ENCODE results near the gene SCAMP2. TPM values are rescaled to one million over a fixed set of nuclear protein-coding genes. Genes with fewer than 3 reads are reported as not detected.
A peak's percentile ranks its signal among the peaks of the same experiment; 100 is the strongest.
"Not testable (repeated sequence)": the region's sequence is repeated elsewhere in the genome, so short reads cannot be mapped to it uniquely, and the experiment has no call there.

The SCAMP2 gene
- total RNA-seq, 1 donor = 31.3 TPM

DNA sequence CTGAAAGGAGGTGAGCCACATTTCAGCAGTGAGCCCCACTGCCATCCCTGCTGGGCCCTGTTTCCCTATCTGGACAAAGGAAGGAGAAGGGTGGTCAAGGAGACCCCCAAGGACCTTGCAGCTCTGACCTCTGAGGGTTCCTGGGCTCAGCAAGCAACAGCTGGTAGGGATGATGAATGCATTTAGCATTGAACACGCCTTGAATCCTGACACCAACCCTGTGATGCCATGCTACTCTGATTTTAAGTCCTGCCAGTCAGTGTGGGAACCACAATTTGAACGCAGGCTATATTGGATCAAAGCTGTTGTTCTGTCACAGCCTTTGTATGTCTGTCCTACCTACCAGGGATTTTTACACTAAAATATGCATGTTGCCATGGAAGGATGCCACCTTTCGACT, 23.2 kb upstream of the SCAMP2 start:
- H3K27me3 ChIP-seq (ENCODE audit: insufficient read depth, low read length) = no peaks in the 10 kb centered on the region
- H3K4me1 ChIP-seq (ENCODE audit: insufficient read depth, low read length) = peaks cover 21% of the 10 kb centered on the region
- no peaks in the 10 kb centered on the region for H3K9me3 ChIP-seq (ENCODE audit: low read depth, low read length)
- no peak overlapping the region for H3K4me3 ChIP-seq (ENCODE audit: low read length)

DNA sequence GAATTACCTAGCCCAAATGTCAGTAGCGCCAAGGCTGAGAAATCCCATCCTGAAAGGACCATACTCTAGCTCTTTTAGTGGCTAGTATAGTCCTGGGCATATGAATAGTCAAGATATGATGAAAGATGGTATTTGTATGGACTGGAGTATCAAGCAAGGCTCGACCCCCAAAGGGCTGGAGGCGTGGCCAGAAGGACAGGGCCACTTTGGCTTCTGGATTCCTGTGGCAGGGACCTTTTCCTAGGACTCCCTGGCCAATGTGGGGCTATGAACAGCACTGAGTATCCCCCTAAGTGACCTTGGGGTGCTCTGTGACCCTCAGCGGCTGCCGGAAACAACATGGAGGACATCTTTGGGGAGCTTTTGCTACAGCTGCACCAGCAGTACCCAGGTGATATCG, 22.7 kb upstream of the SCAMP2 start:
- no peaks in the 10 kb centered on the region for H3K27me3 ChIP-seq (ENCODE audit: insufficient read depth, low read length)

DNA sequence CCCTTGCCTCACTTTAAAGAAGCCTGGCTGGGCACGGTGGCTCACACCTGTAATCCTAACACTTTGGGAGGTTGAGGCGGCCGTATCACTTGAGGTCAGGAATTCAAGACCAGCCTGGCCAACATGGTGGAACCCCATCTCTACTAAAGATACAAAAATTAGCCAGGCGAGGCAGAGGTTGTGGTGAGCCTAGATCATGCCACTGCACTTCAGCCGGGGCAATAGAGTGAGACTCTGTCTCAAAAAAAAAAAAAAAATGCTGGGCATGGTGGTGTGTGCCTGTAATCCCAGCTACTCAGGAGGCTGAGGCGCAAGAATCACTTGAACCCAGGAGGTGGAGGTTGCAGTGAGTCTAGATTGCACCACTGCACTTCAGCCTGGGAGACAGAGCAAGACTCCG, 21.2 kb upstream of the SCAMP2 start:
- not testable (repeated sequence) for H3K4me3 ChIP-seq (ENCODE audit: low read length); H3K27me3 ChIP-seq (ENCODE audit: insufficient read depth, low read length); H3K9me3 ChIP-seq (ENCODE audit: low read depth, low read length)
- peaks cover 33% of the 10 kb centered on the region for H3K4me1 ChIP-seq (ENCODE audit: insufficient read depth, low read length)

More for the DNA sequence above, 22.7 kb upstream of the SCAMP2 start:
- H3K4me1 ChIP-seq (ENCODE audit: insufficient read depth, low read length) = peaks cover 21% of the 10 kb centered on the region
- no peak overlapping the region for H3K4me3 ChIP-seq (ENCODE audit: low read length)
- no peaks in the 10 kb centered on the region for H3K9me3 ChIP-seq (ENCODE audit: low read depth, low read length)

DNA sequence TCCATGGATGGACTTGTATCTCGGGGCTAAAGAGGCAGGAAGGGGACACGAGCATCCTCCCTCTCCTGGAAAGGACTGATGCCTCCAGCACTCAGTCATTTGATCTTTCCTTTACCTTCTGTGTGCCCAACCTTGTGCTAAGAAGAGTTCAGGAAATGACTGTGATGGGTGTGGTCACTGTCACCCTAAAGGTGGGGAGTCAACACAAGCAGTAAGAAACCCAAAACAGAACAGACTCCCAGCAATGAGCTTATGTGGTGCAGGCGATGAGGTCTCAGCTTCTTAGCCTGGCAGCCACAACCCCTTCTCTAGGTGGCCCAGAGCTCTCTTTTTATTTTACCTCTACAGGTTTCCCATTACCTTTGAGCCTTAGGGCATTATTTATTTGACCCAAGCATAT, 20.5 kb upstream of the SCAMP2 start:
- no peaks in the 10 kb centered on the region for H3K27me3 ChIP-seq (ENCODE audit: insufficient read depth, low read length)
- no peak overlapping the region for H3K4me3 ChIP-seq (ENCODE audit: low read length)
- peaks cover 41% of the 10 kb centered on the region for H3K4me1 ChIP-seq (ENCODE audit: insufficient read depth, low read length)
- H3K9me3 ChIP-seq (ENCODE audit: low read depth, low read length) = no peaks in the 10 kb centered on the region

DNA sequence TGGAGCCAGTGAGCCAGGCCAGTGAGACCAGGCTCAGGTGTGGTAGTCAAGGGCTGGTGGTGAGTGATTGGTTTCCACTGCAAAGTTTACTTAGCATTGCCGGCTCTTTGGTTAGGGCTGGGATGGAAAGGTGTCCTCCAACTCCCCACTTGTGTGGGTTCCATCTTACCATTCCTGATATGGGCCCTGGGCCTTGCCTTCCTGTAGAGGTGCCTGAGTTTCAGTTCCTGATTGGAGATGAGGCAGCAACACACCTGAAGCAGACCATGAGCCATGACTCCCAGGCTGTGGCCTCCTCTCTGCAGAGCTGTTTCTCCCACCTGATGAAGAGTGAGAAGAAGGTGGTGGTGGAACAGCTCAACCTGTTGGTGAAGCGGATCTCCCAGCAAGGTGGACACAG, 19.8 kb upstream of the SCAMP2 start:
- H3K4me1 ChIP-seq (ENCODE audit: insufficient read depth, low read length) = peaks cover 41% of the 10 kb centered on the region
- H3K27me3 ChIP-seq (ENCODE audit: insufficient read depth, low read length) = no peaks in the 10 kb centered on the region
- no peak overlapping the region for H3K4me3 ChIP-seq (ENCODE audit: low read length)
- H3K9me3 ChIP-seq (ENCODE audit: low read depth, low read length) = no peaks in the 10 kb centered on the region

DNA sequence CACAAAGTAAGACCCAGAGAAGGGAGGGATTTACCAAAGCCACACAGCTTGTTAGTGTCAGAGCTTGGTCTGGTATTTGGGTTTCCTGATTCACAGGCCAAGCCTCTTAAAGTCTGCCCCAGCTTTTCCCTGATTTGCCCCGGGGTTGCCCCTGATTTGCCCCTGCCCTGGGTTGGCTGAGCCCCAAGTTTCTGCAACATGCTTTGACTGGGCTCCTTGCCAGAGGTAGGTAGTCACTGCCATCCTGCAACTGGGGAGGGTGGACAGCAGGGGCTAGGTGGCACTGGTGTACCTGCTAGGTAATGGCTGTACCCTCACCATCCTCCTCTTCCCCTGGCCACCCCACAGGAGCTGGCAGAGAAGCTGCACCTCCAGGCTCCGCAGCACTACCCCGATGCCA, 19.1 kb upstream of the SCAMP2 start:
- H3K4me1 ChIP-seq (ENCODE audit: insufficient read depth, low read length) = peaks cover 41% of the 10 kb centered on the region

DNA sequence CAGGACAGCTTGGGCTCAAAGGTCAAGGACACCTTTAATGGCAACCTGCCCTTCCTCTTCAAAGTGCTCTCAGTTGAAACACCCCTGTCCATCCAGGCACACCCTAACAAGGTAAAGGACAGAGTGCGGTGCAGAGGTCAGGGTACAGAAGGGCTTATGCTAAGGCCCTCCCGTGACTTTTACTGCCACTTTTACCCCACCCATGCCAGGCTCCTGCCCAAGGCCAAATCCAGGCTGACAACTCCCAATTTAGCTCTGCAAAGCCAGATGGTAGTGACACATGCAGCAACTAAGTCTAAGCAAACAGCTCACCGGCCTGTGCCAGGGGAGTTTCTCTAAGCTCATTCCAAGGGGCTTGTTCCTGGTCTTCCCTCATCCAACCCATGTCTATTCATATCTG, 18.3 kb upstream of the SCAMP2 start:
- no peaks in the 10 kb centered on the region for H3K27me3 ChIP-seq (ENCODE audit: insufficient read depth, low read length)
- no peaks in the 10 kb centered on the region for H3K9me3 ChIP-seq (ENCODE audit: low read depth, low read length)
- H3K4me1 ChIP-seq (ENCODE audit: insufficient read depth, low read length) = peaks cover 43% of the 10 kb centered on the region
- H3K4me3 ChIP-seq (ENCODE audit: low read length) = no peak overlapping the region

More for the DNA sequence above, 19.1 kb upstream of the SCAMP2 start:
- Histone ChIP-seq H3K4me3 (ENCODE audit: low read length) (no peak overlapping the region), H3K27me3 (ENCODE audit: insufficient read depth, low read length) (no peaks in the 10 kb centered on the region), H3K9me3 (ENCODE audit: low read depth, low read length) (no peaks in the 10 kb centered on the region)

DNA sequence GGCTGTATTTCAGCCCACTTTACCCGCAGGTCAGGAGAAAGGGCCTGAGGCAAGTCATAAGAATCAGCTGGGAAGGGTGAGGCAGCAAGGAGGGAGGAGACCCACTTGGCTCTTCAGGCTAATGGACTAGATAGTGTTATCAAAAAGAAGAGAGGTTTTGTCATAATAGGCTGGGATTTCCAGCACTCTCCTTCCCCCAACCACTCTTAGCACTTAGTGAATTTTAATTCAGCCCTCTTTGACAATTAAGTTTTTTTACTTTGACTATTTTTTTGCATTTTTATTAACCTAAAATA, 17.4 kb upstream of the SCAMP2 start:
- H3K27me3 ChIP-seq (ENCODE audit: insufficient read depth, low read length) = no peaks in the 10 kb centered on the region
- peak overlapping the region; percentile 61 for H3K4me3 ChIP-seq (ENCODE audit: low read length)
- no peaks in the 10 kb centered on the region for H3K9me3 ChIP-seq (ENCODE audit: low read depth, low read length)
- peaks cover 52% of the 10 kb centered on the region for H3K4me1 ChIP-seq (ENCODE audit: insufficient read depth, low read length)

DNA sequence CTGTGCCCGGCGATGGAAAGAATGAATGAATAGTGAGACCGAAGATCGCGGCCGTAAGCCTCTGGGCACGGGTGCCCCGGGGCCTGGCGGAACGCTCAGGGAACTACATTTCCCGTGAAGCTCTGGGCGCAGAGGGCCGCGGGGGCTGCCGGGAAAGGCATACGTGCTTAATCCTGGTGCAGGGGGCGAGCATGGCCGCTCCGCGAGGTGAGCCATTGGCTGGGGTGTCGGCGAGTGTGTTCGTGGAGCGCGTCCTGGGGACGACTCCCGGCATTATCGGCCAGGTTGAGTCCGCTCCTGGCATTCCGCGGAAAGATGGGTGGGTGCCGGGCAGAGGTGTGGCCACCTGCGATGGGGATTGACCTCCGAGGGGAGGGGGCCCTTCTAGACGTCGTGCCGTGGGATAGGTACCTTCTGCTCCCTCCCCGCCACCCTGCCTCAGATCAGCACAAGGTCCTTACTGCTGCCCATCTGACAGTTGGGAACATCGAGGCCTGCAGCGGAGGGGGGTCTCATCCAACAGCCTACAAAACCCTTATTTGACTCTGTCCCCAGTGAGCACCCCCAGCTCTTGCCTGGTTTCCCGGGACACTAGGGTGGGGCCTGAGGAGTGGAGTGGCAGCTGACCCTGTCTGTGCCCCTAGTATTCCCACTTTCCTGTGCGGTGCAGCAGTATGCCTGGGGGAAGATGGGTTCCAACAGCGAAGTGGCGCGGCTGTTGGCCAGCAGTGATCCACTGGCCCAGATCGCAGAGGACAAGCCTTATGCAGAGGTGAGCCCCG, 16.9 kb upstream of the SCAMP2 start, which contains the start of gene MPI:
MPI (plus strand) TSS at position 160 of the 782 bp plus-strand sequence; CDS start at position 192, 32 bp downstream.
- peak within 1 kb of the TSS; percentile 61 for H3K4me3 ChIP-seq (ENCODE audit: low read length)
- peaks cover 57% of the 10 kb centered on the region for H3K4me1 ChIP-seq (ENCODE audit: insufficient read depth, low read length)
- no peaks in the 10 kb centered on the region for H3K27me3 ChIP-seq (ENCODE audit: insufficient read depth, low read length)
- no peaks in the 10 kb centered on the region for H3K9me3 ChIP-seq (ENCODE audit: low read depth, low read length)

DNA sequence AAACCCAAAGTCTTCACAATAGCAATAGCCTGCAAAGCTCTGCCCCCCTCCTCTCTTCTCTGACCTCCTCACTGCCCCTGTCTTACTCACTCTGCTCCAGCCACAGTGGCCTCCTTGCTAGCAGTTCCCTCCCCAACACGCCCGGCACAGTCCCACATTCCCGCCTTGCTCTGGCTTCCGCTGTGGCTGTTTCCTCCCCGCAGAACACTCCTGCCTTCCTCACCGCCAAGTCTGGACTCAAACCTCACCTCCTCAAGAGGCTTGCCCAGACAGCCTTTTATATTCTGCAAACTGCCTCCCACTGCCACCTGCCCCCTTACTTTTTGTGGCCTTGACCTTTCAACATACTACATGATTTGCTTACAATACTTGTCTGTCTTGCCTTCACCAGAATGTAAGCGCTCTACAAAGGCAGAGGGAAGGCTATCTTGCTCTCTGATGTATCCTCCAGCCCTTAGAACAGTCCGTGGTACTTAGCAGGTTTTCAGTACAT, 16.3 kb upstream of the SCAMP2 start:
- Histone ChIP-seq H3K4me3 (ENCODE audit: low read length) (peak overlapping the region; percentile 61), H3K4me1 (ENCODE audit: insufficient read depth, low read length) (peaks cover 62% of the 10 kb centered on the region), H3K27me3 (ENCODE audit: insufficient read depth, low read length) (no peaks in the 10 kb centered on the region), H3K9me3 (ENCODE audit: low read depth, low read length) (no peaks in the 10 kb centered on the region)

DNA sequence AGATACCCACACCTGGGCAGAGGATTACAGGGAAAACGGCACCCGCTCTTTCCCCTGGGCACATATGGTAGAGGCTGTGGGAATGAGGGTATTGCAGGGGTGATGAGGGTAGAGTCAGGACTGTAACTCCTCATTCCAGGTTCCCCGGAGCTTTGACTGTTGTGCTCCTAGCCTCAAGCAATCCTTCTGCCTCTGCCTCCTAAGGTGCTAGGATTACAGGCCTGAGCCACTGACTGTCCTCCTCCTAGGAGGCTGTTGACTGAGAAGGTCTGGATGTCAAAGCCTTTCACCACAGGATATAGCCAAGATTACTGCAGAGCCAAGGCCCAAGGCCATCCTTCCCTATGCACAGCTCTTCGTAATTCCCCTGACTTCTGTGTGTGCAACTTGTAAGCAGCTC, 15.6 kb upstream of the SCAMP2 start:
- H3K4me3 ChIP-seq (ENCODE audit: low read length) = no peak overlapping the region
- peaks cover 62% of the 10 kb centered on the region for H3K4me1 ChIP-seq (ENCODE audit: insufficient read depth, low read length)
- no peaks in the 10 kb centered on the region for H3K27me3 ChIP-seq (ENCODE audit: insufficient read depth, low read length)
- H3K9me3 ChIP-seq (ENCODE audit: low read depth, low read length) = no peaks in the 10 kb centered on the region

DNA sequence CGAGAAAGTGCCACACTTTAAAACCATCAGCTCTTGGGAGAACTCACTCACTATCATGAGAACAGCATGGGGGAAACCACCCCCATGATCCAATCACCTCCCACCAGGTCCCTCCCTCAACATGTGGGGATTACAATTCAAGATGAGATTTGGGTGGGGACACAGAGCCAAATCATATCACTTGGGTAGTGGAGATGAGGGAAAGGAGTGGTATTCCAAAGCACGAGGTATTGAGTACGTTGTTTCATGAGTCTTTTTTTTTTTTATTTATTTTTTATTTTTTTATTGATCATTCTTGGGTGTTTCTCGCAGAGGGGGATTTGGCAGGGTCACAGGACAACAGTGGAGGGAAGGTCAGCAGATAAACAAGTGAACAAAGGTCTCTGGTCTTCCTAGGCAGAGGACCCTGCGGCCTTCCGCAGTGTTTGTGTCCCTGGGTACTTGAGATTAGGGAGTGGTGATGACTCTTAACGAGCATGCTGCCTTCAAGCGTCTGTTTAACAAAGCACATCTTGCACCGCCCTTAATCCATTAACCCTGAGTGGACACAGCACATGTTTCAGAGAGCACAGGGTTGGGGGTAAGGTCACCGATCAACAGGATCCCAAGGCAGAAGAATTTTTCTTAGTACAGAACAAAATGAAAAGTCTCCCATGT, 14.5 kb upstream of the SCAMP2 start:
- peaks cover 55% of the 10 kb centered on the region for H3K4me1 ChIP-seq (ENCODE audit: insufficient read depth, low read length)
- not testable (repeated sequence) for H3K9me3 ChIP-seq (ENCODE audit: low read depth, low read length); H3K4me3 ChIP-seq (ENCODE audit: low read length)

DNA sequence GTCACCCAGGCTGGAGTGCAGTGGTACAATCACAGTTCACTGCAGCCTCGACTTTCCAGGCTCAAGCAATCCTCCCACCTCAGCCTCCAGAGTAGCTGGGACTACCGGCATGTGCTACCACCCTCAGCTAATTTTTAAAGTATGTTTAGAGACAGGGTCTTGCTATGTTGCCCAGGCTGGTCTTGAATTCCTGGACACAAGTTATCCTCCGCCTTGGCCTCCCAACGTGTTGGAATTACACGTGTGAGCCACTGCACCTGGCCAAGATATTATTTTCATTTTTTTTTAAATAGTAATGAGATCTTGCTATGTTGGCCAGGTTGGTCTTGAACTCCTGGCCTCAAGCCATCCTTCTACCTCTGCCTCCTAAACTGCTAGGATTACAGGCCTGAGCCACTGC, 12.3 kb upstream of the SCAMP2 start:
- no peak overlapping the region for H3K4me3 ChIP-seq (ENCODE audit: low read length)
- no peaks in the 10 kb centered on the region for H3K9me3 ChIP-seq (ENCODE audit: low read depth, low read length)
- H3K4me1 ChIP-seq (ENCODE audit: insufficient read depth, low read length) = peaks cover 47% of the 10 kb centered on the region
- no peaks in the 10 kb centered on the region for H3K27me3 ChIP-seq (ENCODE audit: insufficient read depth, low read length)

More for the DNA sequence above, 14.5 kb upstream of the SCAMP2 start:
- not testable (repeated sequence) for H3K27me3 ChIP-seq (ENCODE audit: insufficient read depth, low read length)

DNA sequence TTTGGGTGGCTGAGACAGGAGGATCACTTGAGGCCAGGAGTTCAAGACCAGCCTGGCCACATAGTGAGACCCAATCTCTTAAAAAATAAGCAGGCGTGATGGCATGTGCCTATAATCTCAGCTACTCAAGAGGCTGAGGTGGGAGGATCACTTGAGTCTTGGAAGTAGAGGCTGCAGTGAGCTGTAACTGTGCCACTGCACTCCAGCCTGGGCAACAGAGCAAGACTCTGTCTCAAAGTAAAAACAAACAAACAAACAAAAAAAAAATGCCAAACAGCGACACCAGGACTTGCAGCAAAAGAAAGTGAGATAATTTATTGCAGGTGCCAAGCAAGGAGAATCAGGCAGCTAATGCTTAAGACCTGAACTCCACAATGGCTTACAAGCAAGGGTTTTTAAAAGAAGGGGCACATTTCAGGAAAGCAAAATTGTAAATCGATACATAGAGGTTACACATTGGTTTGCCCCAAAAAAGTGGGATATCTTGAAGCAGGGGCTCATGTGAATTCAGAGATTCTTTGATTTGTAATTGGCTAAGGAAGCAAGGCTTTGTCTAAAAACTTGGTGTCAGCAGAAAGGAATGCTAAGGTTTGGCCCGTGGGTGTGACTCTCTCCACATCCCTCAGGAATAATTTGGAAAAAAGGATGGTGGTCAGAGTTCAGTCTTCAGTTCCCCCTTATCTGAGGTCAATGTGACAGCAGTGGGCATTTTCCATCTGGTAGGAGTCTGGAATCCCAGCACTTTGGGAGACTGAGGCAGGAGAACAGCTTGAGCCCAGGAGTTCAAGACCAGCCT, 11.5 kb upstream of the SCAMP2 start:
- no peaks in the 10 kb centered on the region for H3K9me3 ChIP-seq (ENCODE audit: low read depth, low read length)
- H3K4me3 ChIP-seq (ENCODE audit: low read length) = no peak overlapping the region
- no peaks in the 10 kb centered on the region for H3K27me3 ChIP-seq (ENCODE audit: insufficient read depth, low read length)
- H3K4me1 ChIP-seq (ENCODE audit: insufficient read depth, low read length) = peaks cover 41% of the 10 kb centered on the region

DNA sequence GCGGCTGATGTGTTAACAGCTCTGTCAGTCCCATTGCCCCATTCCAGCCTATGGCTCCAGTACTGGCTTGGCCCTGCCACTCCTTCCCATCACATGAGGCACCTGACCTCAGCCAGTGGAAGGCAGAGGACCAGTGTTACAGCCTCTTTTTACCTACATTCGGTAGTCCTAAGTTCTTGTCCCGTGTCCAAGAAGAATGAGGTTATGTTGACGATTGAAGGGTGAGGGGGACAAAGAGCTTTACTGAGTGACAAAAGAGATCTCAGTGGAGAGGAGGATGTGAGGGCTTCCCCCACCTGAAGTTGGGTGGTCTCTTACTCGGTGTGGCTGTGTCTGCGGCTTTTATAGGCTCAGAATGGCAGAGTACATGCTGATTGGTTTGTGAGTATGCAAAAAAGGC, 9.4 kb upstream of the SCAMP2 start:
- no peaks in the 10 kb centered on the region for H3K27me3 ChIP-seq (ENCODE audit: insufficient read depth, low read length)
- no peaks in the 10 kb centered on the region for H3K9me3 ChIP-seq (ENCODE audit: low read depth, low read length)
- H3K4me1 ChIP-seq (ENCODE audit: insufficient read depth, low read length) = peaks cover 32% of the 10 kb centered on the region
- no peak overlapping the region for H3K4me3 ChIP-seq (ENCODE audit: low read length)
